ENCODE data around the gene MAGEE2. TPM values are rescaled to one million over a fixed set of nuclear protein-coding genes. Genes with fewer than 3 reads are reported as not detected.
"Not testable (repeated sequence)": the region's sequence is repeated elsewhere in the genome, so short reads cannot be mapped to it uniquely, and the experiment has no call there.

The MAGEE2 gene, protein sequence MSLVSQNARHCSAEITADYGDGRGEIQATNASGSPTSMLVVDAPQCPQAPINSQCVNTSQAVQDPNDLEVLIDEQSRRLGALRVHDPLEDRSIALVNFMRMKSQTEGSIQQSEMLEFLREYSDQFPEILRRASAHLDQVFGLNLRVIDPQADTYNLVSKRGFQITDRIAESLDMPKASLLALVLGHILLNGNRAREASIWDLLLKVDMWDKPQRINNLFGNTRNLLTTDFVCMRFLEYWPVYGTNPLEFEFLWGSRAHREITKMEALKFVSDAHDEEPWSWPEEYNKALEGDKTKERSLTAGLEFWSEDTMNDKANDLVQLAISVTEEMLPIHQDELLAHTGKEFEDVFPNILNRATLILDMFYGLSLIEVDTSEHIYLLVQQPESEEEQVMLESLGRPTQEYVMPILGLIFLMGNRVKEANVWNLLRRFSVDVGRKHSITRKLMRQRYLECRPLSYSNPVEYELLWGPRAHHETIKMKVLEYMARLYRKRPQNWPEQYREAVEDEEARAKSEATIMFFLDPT
- total RNA-seq = not detected

DNA sequence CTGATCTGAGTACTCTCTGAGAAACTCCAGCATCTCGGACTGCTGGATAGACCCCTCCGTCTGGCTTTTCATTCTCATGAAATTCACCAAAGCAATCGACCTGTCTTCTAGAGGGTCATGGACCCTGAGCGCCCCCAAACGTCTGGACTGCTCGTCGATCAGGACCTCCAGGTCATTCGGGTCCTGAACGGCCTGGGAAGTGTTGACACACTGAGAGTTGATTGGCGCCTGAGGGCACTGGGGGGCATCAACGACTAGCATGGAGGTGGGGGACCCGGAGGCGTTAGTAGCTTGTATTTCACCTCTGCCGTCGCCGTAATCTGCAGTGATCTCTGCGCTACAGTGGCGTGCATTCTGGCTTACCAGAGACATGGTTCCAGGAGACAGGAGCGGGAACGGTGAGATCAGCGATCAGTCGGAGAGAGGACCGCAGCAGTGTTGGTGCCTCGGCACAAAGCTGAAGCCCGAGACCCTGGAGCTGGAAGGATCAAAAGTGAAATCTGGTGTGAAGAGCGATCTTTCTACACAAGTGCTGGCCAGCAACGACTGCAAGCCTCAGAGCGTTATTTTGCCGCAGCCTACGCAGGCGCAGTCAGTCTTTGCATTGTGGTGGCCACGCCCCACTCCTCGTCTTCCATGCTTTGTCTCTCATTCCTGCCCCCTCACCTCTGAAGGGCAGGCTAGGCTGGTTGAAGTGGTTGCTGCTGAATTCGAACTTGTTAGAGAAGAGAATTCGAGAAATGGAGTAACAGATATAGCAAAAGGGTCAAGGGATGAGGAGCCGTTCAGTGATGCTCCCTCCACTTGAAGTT is at the start of gene MAGEE2:
Gene MAGEE2, minus strand, starts transcription at position 575 of the 812 bp plus-strand sequence. Its CDS starts 203 bp downstream, at position 372.
- no peaks in the 10 kb centered on the region for H3K9me3 ChIP-seq (ENCODE audit: control insufficient read depth in 3 of 3, low read length in 3 of 3)
- peak within 1 kb of the TSS in 1 of 3 donors; percentile 57 for H3K9ac ChIP-seq (ENCODE audit: low read depth in 1 of 3, low read length in 3 of 3)
- peaks cover 0 to 8% (median 0%) of the 10 kb centered on the region in 3 donors for H3K27me3 ChIP-seq (ENCODE audit: control insufficient read depth in 3 of 3, insufficient read depth in 3 of 3, low read length in 3 of 3)
- H3K27ac ChIP-seq (ENCODE audit: low read depth, low read length) = no peak within 1 kb of the TSS
- H3K4me1 ChIP-seq (ENCODE audit: control insufficient read depth in 3 of 3, insufficient read depth in 3 of 3, low read length in 3 of 3) = no peaks in the 10 kb centered on the region
- no peaks in the 10 kb centered on the region for H3K36me3 ChIP-seq (ENCODE audit: control insufficient read depth in 3 of 3, insufficient read depth in 3 of 3, low read length in 3 of 3)
- peak within 1 kb of the TSS; percentile 54 to 69 (median 60) for H3K4me3 ChIP-seq (ENCODE audit: low read length in 3 of 3)

DNA sequence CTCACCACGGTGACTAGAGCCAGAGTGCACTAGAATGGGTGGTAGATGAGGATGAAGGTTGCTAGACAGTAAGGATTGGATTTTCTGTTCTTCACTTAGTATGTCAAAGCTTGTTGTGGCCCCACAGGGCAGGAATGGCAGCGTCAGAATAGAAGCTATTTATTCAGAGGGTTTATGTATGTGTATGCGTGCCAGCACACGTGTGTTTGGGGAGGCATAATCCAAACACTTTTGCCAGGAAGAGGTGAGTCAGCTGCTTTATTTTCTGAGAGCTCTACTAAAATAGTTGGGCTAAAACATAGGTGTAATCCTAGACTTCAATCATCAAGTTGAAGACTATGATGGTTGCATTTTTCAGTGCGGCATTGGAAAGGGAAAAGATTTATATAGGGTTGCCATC is 1.2 kb upstream of the MAGEE2 start:
- Histone ChIP-seq H3K27ac (ENCODE audit: low read depth, low read length) (no peak overlapping the region), H3K9me3 (ENCODE audit: control insufficient read depth in 3 of 3, low read length in 3 of 3) (no peaks in the 10 kb centered on the region), H3K27me3 (ENCODE audit: control insufficient read depth in 3 of 3, insufficient read depth in 3 of 3, low read length in 3 of 3) (peaks cover 0 to 8% (median 0%) of the 10 kb centered on the region in 3 donors), H3K4me1 (ENCODE audit: control insufficient read depth in 3 of 3, insufficient read depth in 3 of 3, low read length in 3 of 3) (no peaks in the 10 kb centered on the region), H3K36me3 (ENCODE audit: control insufficient read depth in 3 of 3, insufficient read depth in 3 of 3, low read length in 3 of 3) (no peaks in the 10 kb centered on the region), H3K4me3 (ENCODE audit: low read length in 3 of 3) (no peak overlapping the region), H3K9ac (ENCODE audit: low read depth in 1 of 3, low read length in 3 of 3) (no peak overlapping the region)

DNA sequence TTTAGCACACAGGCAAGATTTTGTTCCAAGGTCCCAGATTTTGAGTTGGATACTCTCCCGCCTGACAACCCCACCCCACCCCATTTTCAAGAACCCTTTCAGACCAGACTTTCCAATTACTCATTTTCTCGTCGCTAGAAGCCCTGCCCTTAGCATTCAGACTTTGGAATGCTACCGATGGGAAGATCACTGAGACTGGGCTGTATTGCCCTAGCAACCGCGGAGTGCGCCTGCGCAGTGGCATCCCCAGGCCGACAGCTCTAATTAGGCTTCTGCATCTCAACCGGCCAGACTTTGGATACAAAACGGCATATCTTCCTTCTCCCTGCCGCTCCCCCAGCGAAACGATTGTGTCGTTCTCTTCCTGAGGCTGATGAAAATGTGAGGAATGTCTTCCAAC is 3.4 kb downstream of the MAGEE2 start:
- Histone ChIP-seq H3K4me3 (ENCODE audit: low read length in 3 of 3) (no peak overlapping the region), H3K4me1 (ENCODE audit: control insufficient read depth in 3 of 3, insufficient read depth in 3 of 3, low read length in 3 of 3) (no peaks in the 10 kb centered on the region), H3K36me3 (ENCODE audit: control insufficient read depth in 3 of 3, insufficient read depth in 3 of 3, low read length in 3 of 3) (no peaks in the 10 kb centered on the region), H3K27ac (ENCODE audit: low read depth, low read length) (no peak overlapping the region), H3K27me3 (ENCODE audit: control insufficient read depth in 3 of 3, insufficient read depth in 3 of 3, low read length in 3 of 3) (peaks cover 0 to 11% (median 0%) of the 10 kb centered on the region in 3 donors), H3K9ac (ENCODE audit: low read depth in 1 of 3, low read length in 3 of 3) (no peak overlapping the region), H3K9me3 (ENCODE audit: control insufficient read depth in 3 of 3, low read length in 3 of 3) (no peaks in the 10 kb centered on the region)

DNA sequence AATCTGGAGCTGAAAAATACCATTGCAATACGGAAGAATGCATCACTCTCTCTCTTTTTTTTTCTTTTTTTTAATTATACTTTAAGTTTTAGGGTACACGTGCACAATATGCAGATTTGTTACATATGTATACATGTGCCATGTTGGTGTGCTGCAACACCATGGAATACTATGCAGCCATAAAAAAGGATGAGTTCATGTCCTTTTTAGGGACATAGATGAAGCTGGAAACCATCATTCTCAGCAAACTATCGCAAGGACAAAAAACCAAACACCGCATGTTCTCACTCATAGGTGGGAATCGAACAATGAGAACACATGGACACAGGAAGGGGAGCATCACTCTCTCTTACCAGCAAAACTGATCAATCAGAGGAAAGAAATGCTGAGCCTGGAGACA is 17.0 kb downstream of the MAGEE2 start:
- not testable (repeated sequence) for H3K9ac ChIP-seq (ENCODE audit: low read depth in 1 of 3, low read length in 3 of 3); H3K36me3 ChIP-seq (ENCODE audit: control insufficient read depth in 3 of 3, insufficient read depth in 3 of 3, low read length in 3 of 3); H3K4me3 ChIP-seq (ENCODE audit: low read length in 3 of 3); H3K27me3 ChIP-seq (ENCODE audit: control insufficient read depth in 3 of 3, insufficient read depth in 3 of 3, low read length in 3 of 3); H3K9me3 ChIP-seq (ENCODE audit: control insufficient read depth in 3 of 3, low read length in 3 of 3); H3K27ac ChIP-seq (ENCODE audit: low read depth, low read length); H3K4me1 ChIP-seq (ENCODE audit: control insufficient read depth in 3 of 3, insufficient read depth in 3 of 3, low read length in 3 of 3)

DNA sequence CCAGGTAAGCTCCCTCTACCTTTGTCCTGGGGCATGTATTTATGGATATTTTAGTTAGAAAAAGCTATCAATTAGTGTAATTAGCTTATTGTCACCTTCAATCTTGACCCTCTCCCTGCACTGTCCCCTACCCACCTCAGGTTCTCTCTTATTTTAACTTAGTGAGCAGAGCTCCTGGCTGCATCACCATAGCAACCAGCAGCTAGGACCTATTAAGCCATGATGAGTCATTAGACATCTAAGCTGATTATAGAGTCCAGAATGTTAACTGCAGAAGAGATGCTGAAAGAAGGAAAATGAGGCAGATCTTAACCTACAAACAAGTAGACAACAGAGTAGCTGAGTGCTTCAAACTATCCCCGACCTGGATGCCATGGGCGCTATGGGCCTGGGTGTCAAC is 36.6 kb downstream of the MAGEE2 start:
- Histone ChIP-seq H3K9me3 (ENCODE audit: control insufficient read depth in 3 of 3, low read length in 3 of 3) (no peaks in the 10 kb centered on the region), H3K27me3 (ENCODE audit: control insufficient read depth in 3 of 3, insufficient read depth in 3 of 3, low read length in 3 of 3) (no peaks in the 10 kb centered on the region), H3K9ac (ENCODE audit: low read depth in 1 of 3, low read length in 3 of 3) (no peak overlapping the region), H3K4me1 (ENCODE audit: control insufficient read depth in 3 of 3, insufficient read depth in 3 of 3, low read length in 3 of 3) (no peaks in the 10 kb centered on the region), H3K27ac (ENCODE audit: low read depth, low read length) (no peak overlapping the region), H3K36me3 (ENCODE audit: control insufficient read depth in 3 of 3, insufficient read depth in 3 of 3, low read length in 3 of 3) (no peaks in the 10 kb centered on the region), H3K4me3 (ENCODE audit: low read length in 3 of 3) (no peak overlapping the region)

DNA sequence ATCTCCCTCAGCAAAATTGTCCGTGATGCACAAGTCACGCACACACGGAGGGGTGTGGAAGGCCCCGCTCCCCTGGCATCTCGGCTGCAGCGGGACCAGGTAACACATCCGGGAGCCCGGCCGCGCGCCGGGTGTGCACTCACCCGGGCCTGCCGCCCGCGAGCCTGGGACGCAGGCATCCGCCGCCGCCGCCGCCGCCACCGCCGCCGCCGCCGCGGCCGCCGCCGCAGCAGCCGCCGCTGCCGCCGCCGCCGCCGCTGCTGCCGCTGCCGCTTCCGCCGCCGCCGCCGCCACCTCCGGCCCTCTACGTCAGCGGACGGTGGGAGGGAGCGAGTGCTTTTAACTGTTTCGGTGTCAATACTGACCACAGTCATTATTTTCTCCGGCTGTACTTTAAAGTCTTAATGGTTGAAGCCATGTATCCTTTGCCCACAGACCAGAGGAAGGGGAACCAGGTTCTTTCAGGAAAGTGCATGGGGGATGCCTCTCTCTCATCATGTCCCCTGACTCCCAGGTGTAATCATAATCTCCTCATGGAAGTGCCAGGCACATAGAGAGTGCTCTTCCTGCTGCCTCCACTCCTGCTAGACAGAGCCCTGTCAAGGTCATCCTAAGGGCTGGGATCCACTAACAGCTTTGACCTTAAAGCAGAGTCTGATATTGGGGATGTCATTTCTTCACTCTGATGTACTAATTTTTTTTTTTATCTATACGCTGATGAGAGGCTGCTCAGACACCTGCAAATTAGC is 38.0 kb downstream of the MAGEE2 start:
- Histone ChIP-seq H3K36me3 (ENCODE audit: control insufficient read depth in 3 of 3, insufficient read depth in 3 of 3, low read length in 3 of 3) (peaks cover 0 to 5% (median 0%) of the 10 kb centered on the region in 3 donors), H3K27ac (ENCODE audit: low read depth, low read length) (no peak overlapping the region), H3K4me3 (ENCODE audit: low read length in 3 of 3) (peak overlapping the region; percentile 68 to 78 (median 78)), H3K9ac (ENCODE audit: low read depth in 1 of 3, low read length in 3 of 3) (peak overlapping the region; percentile 43 to 68 (median 51)), H3K9me3 (ENCODE audit: control insufficient read depth in 3 of 3, low read length in 3 of 3) (peaks cover 0 to 2% (median 0%) of the 10 kb centered on the region in 3 donors), H3K4me1 (ENCODE audit: control insufficient read depth in 3 of 3, insufficient read depth in 3 of 3, low read length in 3 of 3) (no peaks in the 10 kb centered on the region), H3K27me3 (ENCODE audit: control insufficient read depth in 3 of 3, insufficient read depth in 3 of 3, low read length in 3 of 3) (no peaks in the 10 kb centered on the region)
